COLO829 (cell line): ENCODE data around the gene SLK.

ENCODE experiments used
- DNase-seq: peaks from one replicate; pipeline ENCODE4 v3.0.0; 2012; ENCODE audit warnings: low spot score

Gene SLK

GRCh38 chr10:103966671-103967447 lies at the start of gene SLK:
SLK (plus strand) TSS chr10:103967140; CDS start chr10:103967746, 606 bp downstream.
- peak; percentile 67 for DNase-seq

GRCh38 chr10:103917302-103918052 lies 49.5 kb upstream of the SLK start:
- no peak for DNase-seq

- DNase-seq: peak; percentile 93
These were observed 48.7 kb upstream of the SLK start, which contains the start of gene STN1 for GRCh38 chr10:103918053-103918846. STN1 (minus strand) TSS chr10:103918184; CDS start chr10:103917594, 590 bp downstream.

- no peak for DNase-seq
These were observed 47.3 kb upstream of the SLK start for GRCh38 chr10:103919648-103920025.

GRCh38 chr10:103921248-103921647 lies 45.7 kb upstream of the SLK start:
- no peak for DNase-seq

- peak; percentile 34 for DNase-seq
These were observed 45.2 kb upstream of the SLK start for GRCh38 chr10:103921750-103922195.

GRCh38 chr10:103922659-103923058 lies 44.3 kb upstream of the SLK start:
- no peak for DNase-seq

- DNase-seq: no peak
These were observed 43.4 kb upstream of the SLK start for GRCh38 chr10:103923502-103923901.

- DNase-seq: no peak
These were observed 41.3 kb upstream of the SLK start for GRCh38 chr10:103925591-103925990.

GRCh38 chr10:103926722-103927319 lies 40.1 kb upstream of the SLK start:
- no peak for DNase-seq

- no peak for DNase-seq
These were observed 38.2 kb upstream of the SLK start for GRCh38 chr10:103928784-103929183.

- no peak for DNase-seq
These were observed 37.5 kb upstream of the SLK start for GRCh38 chr10:103929381-103929921.

GRCh38 chr10:103930449-103930848 lies 36.5 kb upstream of the SLK start:
- DNase-seq: no peak

GRCh38 chr10:103930881-103931280 lies 36.1 kb upstream of the SLK start:
- DNase-seq: no peak

GRCh38 chr10:103931603-103932002 lies 35.3 kb upstream of the SLK start:
- no peak for DNase-seq

- DNase-seq: no peak
These were observed 34.7 kb upstream of the SLK start for GRCh38 chr10:103932271-103932670.

GRCh38 chr10:103932971-103933370 lies 34.0 kb upstream of the SLK start:
- no peak for DNase-seq

- DNase-seq: no peak
These were observed 33.3 kb upstream of the SLK start for GRCh38 chr10:103933557-103934121.

- no peak for DNase-seq
These were observed 32.6 kb upstream of the SLK start for GRCh38 chr10:103934308-103934707.

- no peak for DNase-seq
These were observed 30.9 kb upstream of the SLK start for GRCh38 chr10:103936022-103936421.

GRCh38 chr10:103939522-103939921 lies 27.4 kb upstream of the SLK start:
- no peak for DNase-seq
